Fibroblast of lung (primary cell): ENCODE results near the gene EPB41L5. TPM values are rescaled to one million over a fixed set of nuclear protein-coding genes. Genes with fewer than 3 reads are reported as not detected.

Experiments used
- DNase-seq, 2 donors: peaks; one replicate each; pipeline versions ENCODE4 v3.0.0 to v3.0.0-alpha.2; 2010; ENCODE audit warnings: low read depth in 2 of 2
- H2AFZ ChIP-seq: 2 replicates; pipeline ENCODE4 v1.5.1; 2012; ENCODE audit warnings: low read length, control low read depth, inconsistent platforms
- H3K27ac ChIP-seq: 2 replicates; pipeline ENCODE4 v1.5.1; 2011; ENCODE audit warnings: low read length, control low read depth; ENCODE audit not compliant: insufficient read depth
- H3K27me3 ChIP-seq: 2 replicates; pipeline ENCODE4 v1.5.1; 2011; ENCODE audit warnings: mild to moderate bottlenecking, low read length; ENCODE audit not compliant: control insufficient read depth, insufficient read depth
- H3K36me3 ChIP-seq: 2 replicates; pipeline ENCODE4 v1.5.1; 2011; ENCODE audit warnings: low read length; ENCODE audit not compliant: control insufficient read depth, insufficient read depth
- H3K4me1 ChIP-seq: 2 replicates; pipeline ENCODE4 v1.5.1; 2011; ENCODE audit warnings: low read length; ENCODE audit not compliant: control insufficient read depth, insufficient read depth; ENCODE audit errors: extremely low read depth
- H3K4me2 ChIP-seq: 2 replicates; pipeline ENCODE4 v1.5.1; 2011; ENCODE audit warnings: low read length, control low read depth; ENCODE audit not compliant: insufficient read depth; ENCODE audit errors: extremely low read depth
- H3K4me3 ChIP-seq, 4 experiments: fragments of 200-600 bp in 1 of 4; sonication (generic) in 1 of 4; replicated peaks in 1 of 4; 2 replicates each; pipeline ENCODE4 v1.5.1; 2011 to 2016; ENCODE audit warnings: low read length in 4 of 4, low read depth in 3 of 4, mild to moderate bottlenecking in 3 of 4, control low read depth in 2 of 4, inconsistent platforms in 1 of 4, mixed read lengths in 1 of 4; ENCODE audit not compliant: insufficient read depth in 1 of 4; ENCODE audit errors: control extremely low read depth in 1 of 4
- H3K79me2 ChIP-seq: 2 replicates; pipeline ENCODE4 v1.5.1; 2012; ENCODE audit warnings: mild to moderate bottlenecking, low read length, inconsistent platforms; ENCODE audit not compliant: control insufficient read depth, insufficient read depth
- H3K9ac ChIP-seq: 2 replicates; pipeline ENCODE4 v1.5.1; 2011; ENCODE audit warnings: mild to moderate bottlenecking, low read length, control low read depth; ENCODE audit not compliant: insufficient read depth
- H3K9me3 ChIP-seq: 2 replicates; pipeline ENCODE4 v1.5.1; 2012; ENCODE audit warnings: low read depth, low read length; ENCODE audit not compliant: control insufficient read depth, insufficient read depth
- H4K20me1 ChIP-seq: 2 replicates; pipeline ENCODE4 v1.5.1; 2011; ENCODE audit warnings: low read length; ENCODE audit not compliant: control insufficient read depth, insufficient read depth; ENCODE audit errors: extremely low read depth
- CTCF ChIP-seq, 2 donors: IDR thresholded peaks in 1 of 2; conservative IDR thresholded peaks in 1 of 2; 1 replicate in 1 of 2; 2 replicates in 1 of 2; pipeline ENCODE4 v1.5.1; 2011 to 2012; ENCODE audit warnings: low read length in 2 of 2, control low read depth in 1 of 2, inconsistent platforms in 1 of 2, low read depth in 1 of 2, mild to moderate bottlenecking in 1 of 2
- EZH2 ChIP-seq: IDR thresholded peaks from 2 replicates; pipeline ENCODE4 v1.5.1; 2012; ENCODE audit warnings: low read length, control low read depth, mild to moderate bottlenecking; ENCODE audit errors: missing control alignments
- polyA plus RNA-seq, 2 donors: library from polyadenylated mRNA; depleted of rRNA in 1 of 2; stranded (reverse) in 1 of 2; unstranded in 1 of 2; fragments of >200 nt; gene quantifications; 2 replicates each; pipeline ENCODE4 v1.2.1, GENCODE V29; 2011 to 2012; ENCODE audit warnings: missing spikeins in 1 of 2
- total RNA-seq: library from RNA; depleted of rRNA; stranded (reverse); fragments of >200 nt; gene quantifications from 2 replicates; pipeline ENCODE4 v1.2.1, GENCODE V29; 2014

EPB41L5 gene
- total and polyA plus RNA-seq, 2 donors (not counting 1 experiment from before 2014, with no cell fraction given), result 10.6 to 16.2 TPM

- no peak for DNase-seq
- Histone ChIP-seq H3K27ac (no peak overlapping the region), H3K36me3 (no peaks in the 10 kb centered on the region), H4K20me1 (no peaks in the 10 kb centered on the region), H3K79me2 (no peaks in the 10 kb centered on the region), H3K4me2 (no peak overlapping the region), H3K4me1 (no peaks in the 10 kb centered on the region), H3K9ac (no peak overlapping the region), H3K27me3 (no peaks in the 10 kb centered on the region), H3K9me3 (no peaks in the 10 kb centered on the region), H2AFZ (no peak overlapping the region), H3K4me3 (no peak overlapping the region)
- TF ChIP-seq CTCF (conservative IDR thresholded peaks at IDR 0.05 in 1 of 2, IDR thresholded peaks at IDR 0.05 in 1 of 2; ENCODE audit: low read depth in 1 of 2, low read length in 2 of 2) (no peak), EZH2 (no peak)
These were observed 15.9 kb downstream of the EPB41L5 start for GRCh38 chr2:120028795-120029194.

GRCh38 chr2:120029672-120030640, 17.1 kb downstream of the EPB41L5 start:
- DNase-seq, result no peak
- Histone ChIP-seq H2AFZ (no peak overlapping the region), H3K9ac (no peak overlapping the region), H3K9me3 (no peaks in the 10 kb centered on the region), H3K36me3 (no peaks in the 10 kb centered on the region), H3K4me1 (no peaks in the 10 kb centered on the region), H3K4me3 (no peak overlapping the region), H3K27ac (no peak overlapping the region), H3K79me2 (no peaks in the 10 kb centered on the region), H3K4me2 (no peak overlapping the region), H3K27me3 (no peaks in the 10 kb centered on the region), H4K20me1 (no peaks in the 10 kb centered on the region)
- TF ChIP-seq CTCF (conservative IDR thresholded peaks at IDR 0.05 in 1 of 2, IDR thresholded peaks at IDR 0.05 in 1 of 2; ENCODE audit: low read depth in 1 of 2, low read length in 2 of 2) (no peak), EZH2 (no peak)

- TF ChIP-seq EZH2 (no peak), CTCF (conservative IDR thresholded peaks at IDR 0.05 in 1 of 2, IDR thresholded peaks at IDR 0.05 in 1 of 2; ENCODE audit: low read depth in 1 of 2, low read length in 2 of 2) (no peak)
- no peak overlapping the region for H3K4me2 ChIP-seq
- no peaks in the 10 kb centered on the region for H3K36me3 ChIP-seq
- H3K9me3 ChIP-seq, result no peaks in the 10 kb centered on the region
- no peak overlapping the region for H3K9ac ChIP-seq
- H2AFZ ChIP-seq, result no peak overlapping the region
- no peaks in the 10 kb centered on the region for H3K4me1 ChIP-seq
- no peaks in the 10 kb centered on the region for H3K79me2 ChIP-seq
- DNase-seq, result no peak
- H4K20me1 ChIP-seq, result no peaks in the 10 kb centered on the region
- H3K27me3 ChIP-seq, result no peaks in the 10 kb centered on the region
- H3K27ac ChIP-seq, result no peak overlapping the region
- no peak overlapping the region for H3K4me3 ChIP-seq
These were observed 19.4 kb downstream of the EPB41L5 start for GRCh38 chr2:120032297-120032696.
